Left colon (tissue), 2 donors: Measurements from ENCODE around the gene VPREB1. TPM values are rescaled to one million over a fixed set of nuclear protein-coding genes. Genes with fewer than 3 reads are reported as not detected.
"Not testable (repeated sequence)": the region's sequence is repeated elsewhere in the genome, so short reads cannot be mapped to it uniquely, and the experiment has no call there.

ENCODE experiments used
- ATAC-seq: fragments of 200-7000 bp; cut with Tn5 transposase; one replicate; pipeline ENCODE4 v1.9.1; 2020; ENCODE audit warnings: mild to moderate bottlenecking, moderate library complexity
- DNase-seq, 2 donors: peaks; one replicate each; pipeline ENCODE4 v3.0.0-alpha.2; 2020
- intact Hi-C, 2 donors: fragments of 100-400 bp; cut with DNase I in 1 of 2; cut with micrococcal nuclease in 1 of 2; formaldehyde crosslinking; loops; one replicate each; pipeline versions ENCODE4 v1.11.2 to v1.14.0; 2022; cut with DNase I, micrococcal nuclease
- total RNA-seq, 2 donors: library from RNA; stranded (reverse); fragmentation: NEBNext Ultra II Directional; extraction: Animal tissue kit (Norgen Biotek cat#: 25700); gene quantifications; one replicate each; pipeline ENCODE4 v1.2.1, GENCODE V29; 2021
- donor health status: DM: no; HTN: no; CAD: no.
- donor health status: DM: yes; HTN: yes; CAD: no.

The VPREB1 gene
- total RNA-seq, 2 donors from 2014 or later, result not detected

DNA sequence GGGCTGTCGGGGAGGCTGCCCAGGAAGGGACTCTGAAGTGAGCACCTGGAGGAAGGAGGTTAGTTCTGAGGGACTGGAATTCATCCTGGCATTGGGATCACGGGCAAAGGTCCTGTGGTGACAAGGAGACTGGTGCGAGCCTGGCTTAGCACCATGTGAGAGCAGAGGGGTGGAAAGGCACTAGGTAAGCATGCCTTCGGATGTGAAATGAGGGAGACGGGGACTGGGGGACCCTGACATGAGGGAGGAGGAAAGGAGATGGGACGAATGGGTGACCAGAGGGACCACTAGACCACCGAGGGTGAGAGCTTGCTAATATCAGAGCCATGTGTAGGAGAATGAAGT, 3.1 kb upstream of the VPREB1 start:
- intact Hi-C loops, result no loop called here
- DNase-seq (no peak), ATAC-seq (no peak)

GRCh38 chr22:22242488-22242887, 2.1 kb upstream of the VPREB1 start:
- DNase-seq (no peak), ATAC-seq (no peak)
- intact Hi-C loops, result no loop called here

DNA sequence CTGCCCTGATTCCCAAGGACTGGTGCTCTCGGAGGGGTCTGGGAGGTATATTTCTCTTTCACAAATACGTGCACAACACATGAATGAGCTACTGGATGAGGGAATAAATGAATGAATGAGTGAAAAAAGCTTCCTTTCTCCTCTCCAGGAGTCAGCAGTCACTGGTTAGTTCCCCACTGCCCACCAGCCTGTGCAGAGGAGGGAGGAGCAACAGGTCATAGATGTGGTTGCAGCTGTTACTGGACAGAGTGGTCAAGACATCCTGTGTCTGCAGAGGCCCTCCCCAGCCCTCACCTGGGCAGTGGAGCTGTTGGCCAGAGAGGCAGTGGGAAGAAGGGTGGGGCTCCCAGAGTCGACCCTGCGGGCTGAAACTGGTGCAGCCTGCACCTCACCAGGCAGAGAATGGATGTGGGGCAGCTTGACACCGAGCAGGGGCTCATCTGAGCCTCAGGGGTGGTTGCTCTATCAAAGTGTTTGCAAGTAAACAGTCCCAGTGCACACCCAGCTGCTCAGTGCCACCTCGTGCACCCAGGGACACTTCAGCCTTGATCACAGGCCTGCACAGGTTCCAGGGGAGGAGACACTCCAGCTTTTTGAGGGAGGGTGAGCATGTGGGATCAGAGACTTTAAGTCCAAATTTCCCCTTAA, 1.4 kb upstream of the VPREB1 start:
- intact Hi-C loops, result no loop called here
- ATAC-seq, result no peak
- DNase-seq, result no peak

DNA sequence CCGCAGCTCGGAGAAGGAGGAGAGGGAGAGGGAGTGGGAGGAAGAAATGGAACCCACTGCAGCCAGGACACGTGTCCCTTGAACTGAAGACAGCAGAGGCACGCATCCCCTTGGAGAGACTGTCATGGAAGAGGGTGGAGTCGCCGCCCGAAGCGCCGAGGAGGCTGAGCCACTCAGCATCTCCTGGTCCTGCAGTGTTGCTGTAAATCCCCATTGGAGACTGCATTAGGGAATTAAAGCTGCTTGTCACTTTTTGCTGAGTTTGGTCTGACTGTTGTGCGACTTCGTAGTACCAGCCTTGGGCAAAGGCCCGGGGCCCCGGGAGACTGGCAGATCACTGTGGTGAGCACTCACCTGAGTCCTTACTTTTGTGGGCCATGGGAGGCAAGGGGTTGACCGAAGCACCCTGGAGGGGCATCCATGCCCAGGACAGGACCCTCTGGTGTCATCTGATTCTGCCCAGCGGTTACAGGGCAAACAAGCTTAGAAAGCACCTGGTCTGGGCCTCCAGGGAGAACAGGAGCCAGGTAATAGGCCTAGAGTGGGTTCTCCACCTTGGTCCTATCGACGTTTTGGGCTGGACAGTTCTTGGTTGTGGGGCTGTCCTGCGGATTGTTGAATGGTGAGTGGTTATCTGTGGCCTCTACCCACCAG, 797 bp downstream of the VPREB1 start:
- intact Hi-C loops, result no loop called here
- DNase-seq, result no peak
- ATAC-seq, result no peak

GRCh38 chr22:22245935-22246525, 1.4 kb downstream of the VPREB1 start:
- no peak for ATAC-seq
- intact Hi-C loops, result no loop called here
- DNase-seq, result no peak

GRCh38 chr22:22246706-22247105, 2.1 kb downstream of the VPREB1 start:
- intact Hi-C loops, result no loop called here
- ATAC-seq, result no peak
- no peak for DNase-seq

GRCh38 chr22:22248878-22249277, 4.3 kb downstream of the VPREB1 start:
- DNase-seq, result no peak
- no peak for ATAC-seq
- intact Hi-C loops, result no loop called here

- DNase-seq, ATAC-seq, intact Hi-C loops: not testable (repeated sequence)
Measured at GRCh38 chr22:22250651-22251050, 6.1 kb downstream of the VPREB1 start.

DNA sequence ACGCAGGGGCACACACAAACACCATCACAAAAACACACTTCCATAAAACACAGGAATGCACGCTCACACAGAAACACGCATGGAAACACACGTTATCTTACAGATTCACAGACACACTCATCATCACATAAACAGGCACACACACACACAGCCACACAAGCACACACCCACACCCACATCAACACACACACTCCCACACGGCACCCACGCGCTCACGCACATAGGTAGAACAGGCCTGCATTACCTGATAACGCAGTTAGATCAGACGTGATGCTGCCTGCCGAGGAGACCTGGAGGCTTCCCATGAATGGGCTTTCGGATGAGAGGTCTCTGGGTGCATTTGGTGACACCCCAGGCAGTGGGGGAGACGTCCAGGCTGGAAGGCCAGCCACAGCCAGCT, 11.5 kb downstream of the VPREB1 start:
- DNase-seq, intact Hi-C loops, ATAC-seq: not testable (repeated sequence)

- not testable (repeated sequence) for DNase-seq
Measured at GRCh38 chr22:22258597-22259415, 14.2 kb downstream of the VPREB1 start.

GRCh38 chr22:22260169-22260568, 15.6 kb downstream of the VPREB1 start:
- ATAC-seq, intact Hi-C loops, DNase-seq: not testable (repeated sequence)

More at GRCh38 chr22:22258597-22259415, 14.2 kb downstream of the VPREB1 start:
- intact Hi-C loops, ATAC-seq: not testable (repeated sequence)

DNA sequence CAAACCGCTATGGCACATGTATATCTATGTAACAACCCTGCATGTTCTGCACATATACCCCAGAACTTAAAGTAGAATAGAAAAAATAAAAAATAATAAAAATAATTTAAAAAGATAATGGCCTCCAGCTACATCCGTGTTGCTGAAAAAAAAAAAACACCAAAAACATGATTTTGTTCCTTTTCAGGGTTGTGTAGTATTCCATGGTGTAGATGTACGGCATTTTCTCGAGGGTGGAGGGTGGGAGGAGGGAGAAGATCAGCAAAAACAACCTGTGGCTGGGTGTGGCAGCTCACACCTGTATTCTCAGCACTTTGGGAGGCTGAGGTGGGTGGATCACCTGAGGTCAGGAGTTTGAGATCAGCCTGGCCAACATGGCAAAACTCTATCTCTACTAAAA, 16.0 kb downstream of the VPREB1 start:
- DNase-seq, intact Hi-C loops, ATAC-seq: not testable (repeated sequence)

DNA sequence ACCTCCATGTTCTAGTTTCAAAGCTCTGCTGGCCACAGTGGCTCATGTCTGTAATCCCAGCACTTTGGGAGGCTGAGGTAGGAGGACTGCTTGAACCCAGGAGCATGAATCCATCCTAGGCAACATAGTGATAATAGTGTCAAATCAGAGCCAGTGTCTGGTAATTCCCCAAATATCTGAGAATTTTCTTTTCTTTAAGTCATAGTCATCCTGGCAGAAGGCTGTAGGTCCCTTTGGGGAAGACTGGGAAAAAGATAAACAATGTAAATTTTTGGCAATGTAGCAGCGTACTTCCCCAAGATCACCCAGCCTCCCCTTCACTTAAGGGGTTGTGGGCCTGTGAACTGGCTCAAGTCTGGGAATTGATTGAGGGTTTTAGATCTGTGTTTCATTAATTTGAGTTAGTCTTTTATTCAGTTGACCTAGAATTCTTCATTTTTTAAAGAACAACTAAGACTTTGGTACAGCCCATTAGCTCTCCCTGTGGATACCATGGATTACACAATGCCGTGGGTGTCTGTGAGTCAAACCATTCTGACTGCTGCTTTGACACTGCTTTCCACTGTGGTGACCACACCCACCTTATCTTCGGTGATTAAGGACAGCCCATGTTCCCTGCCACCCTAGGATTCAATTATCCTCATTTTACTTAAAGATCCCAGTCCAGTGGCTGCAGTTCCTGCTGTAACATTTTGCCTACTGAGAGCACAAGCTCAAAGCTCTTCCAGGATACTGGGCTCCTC, 17.9 kb downstream of the VPREB1 start:
- intact Hi-C loops, DNase-seq, ATAC-seq: not testable (repeated sequence)

DNA sequence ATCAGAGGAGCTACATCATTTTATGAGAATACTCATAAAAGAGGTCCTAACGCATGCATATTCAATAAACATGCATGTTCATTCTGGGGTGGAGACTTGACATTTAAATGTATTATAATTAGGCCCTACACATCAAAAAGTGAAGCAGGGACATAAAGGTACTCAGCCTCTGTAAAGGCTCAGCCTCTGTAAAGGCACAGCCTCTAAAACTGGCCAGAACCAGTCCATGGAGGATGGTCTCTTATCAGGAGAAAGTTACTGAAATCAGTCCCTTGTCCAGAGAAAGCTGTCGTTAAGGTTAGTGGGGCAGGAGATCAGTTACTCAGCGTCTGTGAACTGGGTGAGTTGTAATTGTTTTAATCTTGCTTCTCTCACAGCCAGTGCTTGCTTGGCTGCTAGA, 19.2 kb downstream of the VPREB1 start:
- DNase-seq, ATAC-seq, intact Hi-C loops: not testable (repeated sequence)

- ATAC-seq, DNase-seq, intact Hi-C loops: not testable (repeated sequence)
Measured at GRCh38 chr22:22270036-22270676, 25.6 kb downstream of the VPREB1 start.

GRCh38 chr22:22277423-22277822, 32.8 kb downstream of the VPREB1 start:
- ATAC-seq, intact Hi-C loops, DNase-seq: not testable (repeated sequence)

DNA sequence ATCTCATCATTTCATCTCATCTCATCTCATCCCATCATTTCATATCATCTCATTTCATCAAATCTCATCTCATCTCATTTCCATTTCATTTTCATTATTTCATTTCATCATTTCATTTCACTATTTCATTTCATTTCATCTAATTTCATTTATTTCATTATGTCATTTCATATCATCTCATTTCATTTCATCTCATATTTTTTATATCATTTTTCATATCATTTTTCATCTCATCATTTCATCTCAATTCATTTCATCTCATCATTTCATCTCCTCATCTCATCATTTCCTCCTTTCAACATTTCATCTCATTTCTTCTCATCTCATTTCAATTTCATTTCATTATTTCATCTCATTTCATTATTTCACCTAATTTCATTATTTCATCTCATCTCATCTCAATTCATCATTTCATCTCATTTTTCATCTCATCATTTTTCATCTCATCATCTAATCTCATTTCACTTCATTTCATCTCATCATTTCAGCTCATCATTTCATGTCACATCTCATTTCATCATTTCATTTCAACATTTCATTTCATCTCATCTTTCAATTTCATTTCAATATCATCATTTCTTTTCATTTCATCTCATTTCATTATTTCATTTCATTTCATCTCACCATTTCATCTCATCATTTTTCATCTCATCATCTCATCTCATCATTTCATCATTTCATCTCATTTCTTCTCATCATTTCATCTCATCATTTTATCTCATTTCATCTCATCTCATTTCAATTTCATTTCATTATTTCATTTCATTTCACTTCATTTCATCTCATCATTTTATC, 40.6 kb downstream of the VPREB1 start:
- ATAC-seq, DNase-seq, intact Hi-C loops: not testable (repeated sequence)
